GM23248 (cell line): ENCODE data around the gene PARD3B.

Experiments
- EZH2 ChIP-seq: fragments of 200-600 bp; sonication (generic); IDR thresholded peaks from 2 replicates; pipeline ENCODE4 v1.6.1; 2018; ENCODE audit warnings: antibody characterized with exemption, mild to moderate bottlenecking; ENCODE audit not compliant: insufficient read depth, poor library complexity, severe bottlenecking
- EZH2phosphoT487 ChIP-seq: fragments of 200-600 bp; sonication (generic); IDR thresholded peaks from 2 replicates; pipeline ENCODE4 v1.6.1; 2018; ENCODE audit warnings: antibody characterized with exemption, moderate library complexity, mild to moderate bottlenecking, low read depth; ENCODE audit not compliant: insufficient read depth

DNA sequence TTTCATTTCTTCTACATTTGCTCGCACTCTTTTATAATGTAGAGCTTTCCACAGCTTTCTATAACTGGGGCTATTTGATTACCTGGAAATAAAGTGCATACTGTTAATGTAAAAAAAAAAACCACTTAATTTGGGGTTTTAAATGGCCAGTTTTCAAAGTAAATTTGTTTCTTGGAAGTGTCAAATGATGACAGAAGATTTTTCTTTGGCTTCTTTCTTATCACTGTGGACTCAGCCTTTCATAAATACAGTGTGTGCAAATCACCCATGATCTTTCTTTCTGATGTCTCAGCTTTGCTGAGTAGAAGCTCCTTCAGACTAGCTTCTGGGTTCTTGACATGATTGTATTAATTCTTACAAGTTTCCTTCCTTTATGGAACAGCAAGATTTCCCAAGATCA is 525.6 kb downstream of the PARD3B start:
- TF ChIP-seq EZH2 (no peak), EZH2phosphoT487 (no peak)
